ENCODE results near the gene BARX1.

DNA sequence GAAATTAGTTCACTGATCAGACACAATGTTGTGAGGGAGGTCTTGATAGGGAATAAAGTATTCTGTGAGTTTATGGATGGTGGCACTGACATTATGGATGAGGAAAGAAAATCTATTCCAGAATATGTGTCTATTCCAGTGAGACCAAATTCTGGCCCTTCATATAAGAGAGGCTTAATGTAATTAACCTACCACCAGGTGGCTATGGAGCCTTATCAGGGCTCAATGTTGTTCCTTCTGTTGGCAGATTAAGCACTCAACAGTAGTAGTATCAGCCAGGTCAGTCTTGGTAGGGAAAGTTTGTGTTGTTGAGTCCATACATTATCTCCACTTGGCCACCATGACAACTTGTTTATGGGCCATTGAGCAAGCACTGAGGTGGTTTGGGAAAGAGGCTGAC lies 41.7 kb upstream of the BARX1 start:
- TF ChIP-seq EZH2 (IDR thresholded peaks at IDR 0.05; ENCODE audit: insufficient read depth, poor library complexity, severe bottlenecking) (no peak), EZH2phosphoT487 (IDR thresholded peaks at IDR 0.05; ENCODE audit: insufficient read depth, low read depth) (no peak)

Measured in GM23248 (cell line).